H1 (cell line): ENCODE data around the gene UBE2Q2. TPM values are rescaled to one million over a fixed set of nuclear protein-coding genes. Genes with fewer than 3 reads are reported as not detected.

Experiments used
- SP1 ChIP-seq: IDR thresholded peaks from 2 replicates; pipeline ENCODE4 v1.6.1; 2011; ENCODE audit warnings: low read depth, low read length
- polyA plus RNA-seq, 7 experiments: library from polyadenylated mRNA; depleted of rRNA in 3 of 7; stranded (reverse) in 5 of 7; unstranded in 2 of 7; fragments of >200 nt in 5 of 7; fragments of 200-250 nt in 2 of 7; gene quantifications; 1 replicate in 5 of 7; 2 replicates in 1 of 7; 4 replicates in 1 of 7; pipeline versions ENCODE4 v1.2.1 to v1.2.3, GENCODE V29; 2011 to 2013; ENCODE audit warnings: missing spikeins in 2 of 7, mixed read lengths in 2 of 7
- total RNA-seq: library from RNA; stranded (reverse); fragmentation: NEBNext Ultra II Directional; extraction: Animal tissue kit (Norgen Biotek cat#: 25700); gene quantifications from 2 replicates; pipeline ENCODE4 v1.2.1, GENCODE V29; 2021
- TF ChIP-seq, protein P1 (sequence below): fragments of 300-600 bp; sonication (generic); IDR thresholded peaks from 2 replicates; pipeline ENCODE4 v1.7.1; 2012; ENCODE audit warnings: low read length, moderate library complexity, mild to moderate bottlenecking, inconsistent platforms; ENCODE audit not compliant: insufficient replicate concordance

Gene UBE2Q2
- total and polyA plus RNA-seq, 2 of the 8 experiments (the other 6 are each of a cell fraction or from before 2014, with no cell fraction given) = 10.1 to 22.7 TPM

DNA sequence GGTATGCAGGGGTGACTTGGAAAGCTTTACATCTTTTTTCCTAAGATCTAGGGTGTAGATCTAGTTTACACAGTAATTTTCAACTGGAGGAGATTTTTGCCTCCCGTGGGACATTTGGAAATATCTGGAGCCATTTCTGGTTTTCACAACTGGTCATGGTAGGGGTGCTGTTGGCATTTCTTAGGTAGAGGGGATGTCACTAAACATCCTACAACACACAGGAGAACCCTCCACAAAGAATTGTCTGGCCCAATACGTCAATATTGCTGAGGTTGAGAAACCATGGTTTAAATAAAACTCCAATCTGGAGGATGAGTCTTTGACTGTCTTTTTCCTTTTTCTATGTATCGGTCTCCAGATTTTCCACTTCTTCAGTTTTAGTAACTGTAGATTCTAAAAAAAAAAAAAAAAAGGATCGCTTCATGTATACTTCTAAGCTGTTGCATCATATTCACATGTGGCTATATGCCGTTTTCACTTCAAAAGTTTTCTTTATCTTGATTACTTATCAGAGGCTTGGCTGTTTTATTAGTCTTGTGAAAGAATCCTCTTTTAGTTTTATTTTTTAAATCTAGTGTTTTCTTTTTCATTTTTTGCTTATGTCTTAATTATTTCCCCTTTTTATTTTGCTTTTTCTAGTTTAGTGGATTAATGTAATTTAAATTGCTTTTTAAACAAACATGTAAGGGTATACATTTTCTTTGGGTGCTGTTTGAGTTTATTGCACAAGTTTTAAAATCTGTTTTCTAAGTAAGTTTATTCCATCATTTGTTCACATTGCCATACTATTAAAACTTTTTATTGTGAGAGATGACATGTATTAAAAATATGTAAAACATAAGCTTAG is 21.2 kb downstream of the UBE2Q2 start (continued):
- TF ChIP-seq, protein P1, sequence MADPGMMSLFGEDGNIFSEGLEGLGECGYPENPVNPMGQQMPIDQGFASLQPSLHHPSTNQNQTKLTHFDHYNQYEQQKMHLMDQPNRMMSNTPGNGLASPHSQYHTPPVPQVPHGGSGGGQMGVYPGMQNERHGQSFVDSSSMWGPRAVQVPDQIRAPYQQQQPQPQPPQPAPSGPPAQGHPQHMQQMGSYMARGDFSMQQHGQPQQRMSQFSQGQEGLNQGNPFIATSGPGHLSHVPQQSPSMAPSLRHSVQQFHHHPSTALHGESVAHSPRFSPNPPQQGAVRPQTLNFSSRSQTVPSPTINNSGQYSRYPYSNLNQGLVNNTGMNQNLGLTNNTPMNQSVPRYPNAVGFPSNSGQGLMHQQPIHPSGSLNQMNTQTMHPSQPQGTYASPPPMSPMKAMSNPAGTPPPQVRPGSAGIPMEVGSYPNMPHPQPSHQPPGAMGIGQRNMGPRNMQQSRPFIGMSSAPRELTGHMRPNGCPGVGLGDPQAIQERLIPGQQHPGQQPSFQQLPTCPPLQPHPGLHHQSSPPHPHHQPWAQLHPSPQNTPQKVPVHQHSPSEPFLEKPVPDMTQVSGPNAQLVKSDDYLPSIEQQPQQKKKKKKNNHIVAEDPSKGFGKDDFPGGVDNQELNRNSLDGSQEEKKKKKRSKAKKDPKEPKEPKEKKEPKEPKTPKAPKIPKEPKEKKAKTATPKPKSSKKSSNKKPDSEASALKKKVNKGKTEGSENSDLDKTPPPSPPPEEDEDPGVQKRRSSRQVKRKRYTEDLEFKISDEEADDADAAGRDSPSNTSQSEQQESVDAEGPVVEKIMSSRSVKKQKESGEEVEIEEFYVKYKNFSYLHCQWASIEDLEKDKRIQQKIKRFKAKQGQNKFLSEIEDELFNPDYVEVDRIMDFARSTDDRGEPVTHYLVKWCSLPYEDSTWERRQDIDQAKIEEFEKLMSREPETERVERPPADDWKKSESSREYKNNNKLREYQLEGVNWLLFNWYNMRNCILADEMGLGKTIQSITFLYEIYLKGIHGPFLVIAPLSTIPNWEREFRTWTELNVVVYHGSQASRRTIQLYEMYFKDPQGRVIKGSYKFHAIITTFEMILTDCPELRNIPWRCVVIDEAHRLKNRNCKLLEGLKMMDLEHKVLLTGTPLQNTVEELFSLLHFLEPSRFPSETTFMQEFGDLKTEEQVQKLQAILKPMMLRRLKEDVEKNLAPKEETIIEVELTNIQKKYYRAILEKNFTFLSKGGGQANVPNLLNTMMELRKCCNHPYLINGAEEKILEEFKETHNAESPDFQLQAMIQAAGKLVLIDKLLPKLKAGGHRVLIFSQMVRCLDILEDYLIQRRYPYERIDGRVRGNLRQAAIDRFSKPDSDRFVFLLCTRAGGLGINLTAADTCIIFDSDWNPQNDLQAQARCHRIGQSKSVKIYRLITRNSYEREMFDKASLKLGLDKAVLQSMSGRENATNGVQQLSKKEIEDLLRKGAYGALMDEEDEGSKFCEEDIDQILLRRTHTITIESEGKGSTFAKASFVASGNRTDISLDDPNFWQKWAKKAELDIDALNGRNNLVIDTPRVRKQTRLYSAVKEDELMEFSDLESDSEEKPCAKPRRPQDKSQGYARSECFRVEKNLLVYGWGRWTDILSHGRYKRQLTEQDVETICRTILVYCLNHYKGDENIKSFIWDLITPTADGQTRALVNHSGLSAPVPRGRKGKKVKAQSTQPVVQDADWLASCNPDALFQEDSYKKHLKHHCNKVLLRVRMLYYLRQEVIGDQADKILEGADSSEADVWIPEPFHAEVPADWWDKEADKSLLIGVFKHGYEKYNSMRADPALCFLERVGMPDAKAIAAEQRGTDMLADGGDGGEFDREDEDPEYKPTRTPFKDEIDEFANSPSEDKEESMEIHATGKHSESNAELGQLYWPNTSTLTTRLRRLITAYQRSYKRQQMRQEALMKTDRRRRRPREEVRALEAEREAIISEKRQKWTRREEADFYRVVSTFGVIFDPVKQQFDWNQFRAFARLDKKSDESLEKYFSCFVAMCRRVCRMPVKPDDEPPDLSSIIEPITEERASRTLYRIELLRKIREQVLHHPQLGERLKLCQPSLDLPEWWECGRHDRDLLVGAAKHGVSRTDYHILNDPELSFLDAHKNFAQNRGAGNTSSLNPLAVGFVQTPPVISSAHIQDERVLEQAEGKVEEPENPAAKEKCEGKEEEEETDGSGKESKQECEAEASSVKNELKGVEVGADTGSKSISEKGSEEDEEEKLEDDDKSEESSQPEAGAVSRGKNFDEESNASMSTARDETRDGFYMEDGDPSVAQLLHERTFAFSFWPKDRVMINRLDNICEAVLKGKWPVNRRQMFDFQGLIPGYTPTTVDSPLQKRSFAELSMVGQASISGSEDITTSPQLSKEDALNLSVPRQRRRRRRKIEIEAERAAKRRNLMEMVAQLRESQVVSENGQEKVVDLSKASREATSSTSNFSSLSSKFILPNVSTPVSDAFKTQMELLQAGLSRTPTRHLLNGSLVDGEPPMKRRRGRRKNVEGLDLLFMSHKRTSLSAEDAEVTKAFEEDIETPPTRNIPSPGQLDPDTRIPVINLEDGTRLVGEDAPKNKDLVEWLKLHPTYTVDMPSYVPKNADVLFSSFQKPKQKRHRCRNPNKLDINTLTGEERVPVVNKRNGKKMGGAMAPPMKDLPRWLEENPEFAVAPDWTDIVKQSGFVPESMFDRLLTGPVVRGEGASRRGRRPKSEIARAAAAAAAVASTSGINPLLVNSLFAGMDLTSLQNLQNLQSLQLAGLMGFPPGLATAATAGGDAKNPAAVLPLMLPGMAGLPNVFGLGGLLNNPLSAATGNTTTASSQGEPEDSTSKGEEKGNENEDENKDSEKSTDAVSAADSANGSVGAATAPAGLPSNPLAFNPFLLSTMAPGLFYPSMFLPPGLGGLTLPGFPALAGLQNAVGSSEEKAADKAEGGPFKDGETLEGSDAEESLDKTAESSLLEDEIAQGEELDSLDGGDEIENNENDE = no peak
- TF ChIP-seq SP1 = no peak
